Measurements from ENCODE around the gene NAA15. TPM values are rescaled to one million over a fixed set of nuclear protein-coding genes. Genes with fewer than 3 reads are reported as not detected.
"Not testable (repeated sequence)": the region's sequence is repeated elsewhere in the genome, so short reads cannot be mapped to it uniquely, and the experiment has no call there.

NAA15 gene
- total RNA-seq, 1 donor from 2014 or later: 52.8 TPM

DNA sequence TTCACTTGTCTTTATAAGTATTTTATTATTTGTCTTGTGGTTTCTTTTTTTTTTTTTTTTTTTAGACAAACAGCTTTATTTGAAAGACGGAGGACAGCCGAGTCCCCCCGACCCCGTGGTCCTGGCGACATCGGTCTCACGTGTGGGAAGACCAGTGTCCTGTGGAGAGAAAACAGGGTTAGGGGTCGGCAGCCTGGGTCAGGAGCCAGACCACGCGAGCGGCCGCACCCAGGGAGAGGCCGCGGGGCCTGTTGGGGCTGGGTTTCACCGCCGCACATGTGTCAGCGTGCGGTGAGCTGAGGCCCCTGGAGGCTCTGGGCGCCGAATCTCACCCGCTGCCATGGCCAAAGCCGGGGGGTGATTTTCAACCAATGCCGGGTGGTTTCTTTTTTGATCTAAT lies 134.8 kb downstream of the NAA15 start:
- DNase-seq (ENCODE audit: low spot score, unreplicated experiment): no peak
- Mint-ChIP-seq H3K9me3 (ENCODE audit: low read depth) (peaks cover 54% of the 10 kb centered on the region), H3K27me3 (no peaks in the 10 kb centered on the region), H3K27ac (no peak overlapping the region), H3K4me1 (ENCODE audit: low read depth) (no peaks in the 10 kb centered on the region), H3K4me3 (ENCODE audit: low read depth) (no peak overlapping the region), H3K36me3 (ENCODE audit: insufficient read depth) (peaks cover 70% of the 10 kb centered on the region)
- TF ChIP-seq, protein P1, sequence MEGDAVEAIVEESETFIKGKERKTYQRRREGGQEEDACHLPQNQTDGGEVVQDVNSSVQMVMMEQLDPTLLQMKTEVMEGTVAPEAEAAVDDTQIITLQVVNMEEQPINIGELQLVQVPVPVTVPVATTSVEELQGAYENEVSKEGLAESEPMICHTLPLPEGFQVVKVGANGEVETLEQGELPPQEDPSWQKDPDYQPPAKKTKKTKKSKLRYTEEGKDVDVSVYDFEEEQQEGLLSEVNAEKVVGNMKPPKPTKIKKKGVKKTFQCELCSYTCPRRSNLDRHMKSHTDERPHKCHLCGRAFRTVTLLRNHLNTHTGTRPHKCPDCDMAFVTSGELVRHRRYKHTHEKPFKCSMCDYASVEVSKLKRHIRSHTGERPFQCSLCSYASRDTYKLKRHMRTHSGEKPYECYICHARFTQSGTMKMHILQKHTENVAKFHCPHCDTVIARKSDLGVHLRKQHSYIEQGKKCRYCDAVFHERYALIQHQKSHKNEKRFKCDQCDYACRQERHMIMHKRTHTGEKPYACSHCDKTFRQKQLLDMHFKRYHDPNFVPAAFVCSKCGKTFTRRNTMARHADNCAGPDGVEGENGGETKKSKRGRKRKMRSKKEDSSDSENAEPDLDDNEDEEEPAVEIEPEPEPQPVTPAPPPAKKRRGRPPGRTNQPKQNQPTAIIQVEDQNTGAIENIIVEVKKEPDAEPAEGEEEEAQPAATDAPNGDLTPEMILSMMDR (IDR thresholded peaks at IDR 0.05; ENCODE audit: unreplicated experiment): no peak

DNA sequence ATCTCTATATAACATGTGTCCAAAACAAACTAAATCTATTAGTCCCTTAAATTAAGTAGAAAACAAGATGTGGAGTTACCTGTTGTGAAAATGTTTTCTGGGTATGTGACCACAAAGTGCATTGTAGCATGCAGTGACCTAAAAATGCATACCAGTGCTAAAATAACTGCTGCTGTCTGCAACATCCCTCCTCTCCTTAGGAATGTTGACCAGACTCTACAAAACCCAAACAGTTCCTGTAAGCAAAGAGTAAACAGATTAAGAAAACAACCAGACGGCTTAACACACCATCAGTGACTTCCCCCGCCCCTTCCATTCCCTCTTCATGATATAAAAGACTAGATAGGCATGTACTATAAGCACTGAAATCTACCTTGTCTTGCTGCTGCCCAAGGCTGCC lies 136.8 kb downstream of the NAA15 start:
- Mint-ChIP-seq H3K27ac (no peak overlapping the region), H3K9me3 (ENCODE audit: low read depth) (peaks cover 53% of the 10 kb centered on the region), H3K4me1 (ENCODE audit: low read depth) (no peaks in the 10 kb centered on the region), H3K4me3 (ENCODE audit: low read depth) (no peak overlapping the region), H3K36me3 (ENCODE audit: insufficient read depth) (peaks cover 67% of the 10 kb centered on the region), H3K27me3 (no peaks in the 10 kb centered on the region)
- no peak for DNase-seq (ENCODE audit: low spot score, unreplicated experiment)
- TF ChIP-seq, protein P1 (IDR thresholded peaks at IDR 0.05; ENCODE audit: unreplicated experiment): no peak

DNA sequence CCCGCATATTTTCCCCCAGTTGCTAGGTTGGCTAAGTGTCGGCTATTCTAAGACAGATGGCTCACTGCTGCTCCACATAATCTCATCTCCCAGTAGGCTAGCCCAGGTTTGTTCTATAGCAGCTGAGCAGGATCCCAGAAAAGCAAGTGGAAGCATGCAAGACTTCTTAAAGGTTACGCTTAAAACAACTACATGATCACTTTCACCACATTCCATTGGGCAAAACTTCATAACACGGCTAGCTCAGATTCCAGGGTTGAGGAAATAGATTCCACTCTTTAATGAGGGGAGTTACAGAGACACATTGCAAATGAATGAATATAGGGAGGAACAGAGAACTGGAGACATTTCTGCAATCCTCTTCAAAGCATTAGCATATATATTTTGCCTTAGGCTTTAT lies 139.7 kb downstream of the NAA15 start:
- peaks cover 64% of the 10 kb centered on the region for H3K36me3 Mint-ChIP-seq (ENCODE audit: insufficient read depth)
- TF ChIP-seq, protein P1 (IDR thresholded peaks at IDR 0.05; ENCODE audit: unreplicated experiment): no peak
- H3K4me1 Mint-ChIP-seq (ENCODE audit: low read depth): no peaks in the 10 kb centered on the region

DNA sequence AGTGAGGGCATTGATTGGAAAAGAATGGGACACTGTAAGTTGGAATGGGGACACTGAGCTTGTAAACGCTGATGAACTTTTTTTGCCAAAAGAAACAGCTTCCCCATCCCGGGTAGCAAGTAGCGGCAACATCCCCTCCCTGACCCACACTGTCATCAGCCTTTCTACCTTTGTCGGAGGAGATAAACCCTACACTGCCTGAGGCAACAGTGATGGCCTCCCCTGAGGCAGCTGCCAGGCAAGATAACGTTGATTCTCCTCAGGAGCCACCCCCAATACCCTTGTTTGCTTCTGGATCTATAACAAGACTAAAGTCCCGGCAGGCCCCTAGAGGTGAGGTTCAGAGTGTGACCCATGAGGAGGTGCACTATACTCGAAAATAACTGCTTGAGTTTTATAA lies 142.4 kb downstream of the NAA15 start:
- Mint-ChIP-seq H3K4me3 (ENCODE audit: low read depth) (no peak overlapping the region), H3K27ac (no peak overlapping the region), H3K36me3 (ENCODE audit: insufficient read depth) (peaks cover 53% of the 10 kb centered on the region), H3K9me3 (ENCODE audit: low read depth) (peaks cover 29% of the 10 kb centered on the region), H3K27me3 (no peaks in the 10 kb centered on the region), H3K4me1 (ENCODE audit: low read depth) (no peaks in the 10 kb centered on the region)
- DNase-seq (ENCODE audit: low spot score, unreplicated experiment): no peak
- TF ChIP-seq, protein P1 (IDR thresholded peaks at IDR 0.05; ENCODE audit: unreplicated experiment): no peak

More for the DNA sequence above, 139.7 kb downstream of the NAA15 start:
- Mint-ChIP-seq H3K27ac (no peak overlapping the region), H3K27me3 (no peaks in the 10 kb centered on the region), H3K4me3 (ENCODE audit: low read depth) (no peak overlapping the region), H3K9me3 (ENCODE audit: low read depth) (peaks cover 49% of the 10 kb centered on the region)
- DNase-seq (ENCODE audit: low spot score, unreplicated experiment): no peak

DNA sequence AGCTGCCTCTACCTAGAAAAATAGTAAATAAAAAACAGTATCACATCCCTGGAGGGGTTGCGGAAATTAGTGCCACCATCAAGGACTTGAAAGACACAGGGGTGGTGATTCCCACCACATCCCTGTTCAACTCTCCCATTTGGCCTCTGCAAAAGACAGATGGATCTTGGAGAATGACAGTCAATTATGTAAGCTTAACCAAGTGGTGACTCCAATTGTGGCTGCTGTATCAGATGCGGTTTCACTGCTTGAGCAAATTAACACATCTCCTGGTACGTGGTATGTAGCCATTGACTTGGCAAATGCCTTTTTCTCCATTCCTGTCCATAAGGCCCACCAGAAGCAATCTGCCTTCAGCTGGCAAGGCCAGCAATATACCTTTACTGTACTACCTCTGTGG lies 143.6 kb downstream of the NAA15 start:
- H3K4me1 Mint-ChIP-seq (ENCODE audit: low read depth); H3K27me3 Mint-ChIP-seq; H3K4me3 Mint-ChIP-seq (ENCODE audit: low read depth); DNase-seq (ENCODE audit: low spot score, unreplicated experiment); H3K27ac Mint-ChIP-seq: not testable (repeated sequence)
- Mint-ChIP-seq H3K9me3 (ENCODE audit: low read depth) (peaks cover 31% of the 10 kb centered on the region), H3K36me3 (ENCODE audit: insufficient read depth) (peaks cover 52% of the 10 kb centered on the region)

DNA sequence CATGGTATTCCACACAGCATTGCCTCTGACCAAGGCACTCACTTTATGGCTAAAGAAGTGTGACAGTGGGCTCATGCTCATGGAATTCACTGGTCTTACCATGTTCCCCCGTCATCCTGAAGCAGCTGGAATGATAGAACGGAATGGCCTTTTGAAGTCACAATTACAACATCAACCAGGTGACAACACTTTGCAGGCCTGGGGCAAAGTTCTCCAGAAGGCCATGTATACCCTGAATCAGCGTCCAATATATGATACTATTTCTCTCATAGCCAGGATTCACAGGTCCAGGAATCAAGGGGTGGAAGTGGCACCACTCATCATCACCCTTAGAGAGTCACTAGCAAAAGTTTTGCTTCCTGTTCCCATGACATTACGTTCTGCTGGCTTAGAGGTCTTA lies 145.8 kb downstream of the NAA15 start:
- H3K4me3 Mint-ChIP-seq (ENCODE audit: low read depth); H3K27ac Mint-ChIP-seq; DNase-seq (ENCODE audit: low spot score, unreplicated experiment); H3K4me1 Mint-ChIP-seq (ENCODE audit: low read depth); H3K27me3 Mint-ChIP-seq: not testable (repeated sequence)
- Mint-ChIP-seq H3K9me3 (ENCODE audit: low read depth) (peaks cover 20% of the 10 kb centered on the region), H3K36me3 (ENCODE audit: insufficient read depth) (peaks cover 45% of the 10 kb centered on the region)

Measured in progenitor cell of endocrine pancreas (in vitro differentiated cells).